ENCODE measurements around the gene ROM1.

DNA sequence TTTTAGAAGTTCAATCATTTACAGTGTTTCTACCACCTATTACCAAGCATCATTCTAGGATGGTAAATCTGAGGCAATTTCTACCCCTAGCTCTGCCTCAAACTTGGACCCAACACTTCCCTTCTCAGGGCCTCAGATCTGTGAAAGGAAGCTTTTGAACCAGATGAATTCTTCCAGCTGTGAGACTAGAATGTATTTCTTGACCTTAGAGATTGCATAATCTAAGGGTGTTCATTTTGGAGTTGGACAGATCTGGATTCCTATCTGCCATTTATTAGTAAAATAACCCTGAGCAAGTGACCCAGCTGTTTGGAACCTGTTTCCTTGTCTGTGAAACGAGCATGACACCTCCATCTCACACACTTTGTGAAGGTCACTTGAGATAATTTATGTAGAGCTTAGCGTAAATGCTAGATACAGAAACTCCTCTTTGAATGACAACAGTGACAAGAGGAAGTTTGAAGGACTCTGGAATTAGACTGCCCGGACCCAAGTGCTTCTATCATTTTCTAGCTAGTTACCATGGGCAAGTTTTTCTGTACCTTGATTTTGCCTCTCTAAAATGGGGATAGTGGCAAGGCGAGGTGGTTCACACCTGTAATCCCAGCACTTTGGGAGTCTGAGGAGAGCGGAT lies 43.9 kb downstream of the ROM1 start:
- no peak for TF ChIP-seq POLR2A (IDR thresholded peaks at IDR 0.05; ENCODE audit: low read depth, low read length)
- no peak for TF ChIP-seq TAF1 (IDR thresholded peaks at IDR 0.05; ENCODE audit: borderline replicate concordance, low read depth, low read length)
- no peak for TF ChIP-seq POLR2AphosphoS5 (IDR thresholded peaks at IDR 0.05; ENCODE audit: low read depth, low read length)

All from GM12892 (cell line).